Naive B cell (primary cell): ENCODE data around the gene HOXD9. TPM values are rescaled to one million over a fixed set of nuclear protein-coding genes. Genes with fewer than 3 reads are reported as not detected.
A peak's percentile ranks its signal among the peaks of the same experiment; 100 is the strongest.

Source experiments
- ATAC-seq, 2 donors: fragments of 150-1000 bp; cut with Tn5 transposase; 2 replicates each; pipeline ENCODE4 v1.10.0; 2021; ENCODE audit warnings: low read depth in 2 of 2, mild to moderate bottlenecking in 2 of 2, moderate library complexity in 2 of 2
- DNase-seq: peaks from one replicate; pipeline ENCODE4 v3.0.0; 2022
- H3K27ac Mint-ChIP-seq, 6 donors: one replicate each; pipeline ENCODE4 v1.8.0; 2020 to 2022; ENCODE audit warnings: mild to moderate bottlenecking in 6 of 6, mixed read lengths in 6 of 6, moderate library complexity in 5 of 6, inconsistent platforms in 2 of 6
- H3K27me3 Mint-ChIP-seq, 3 donors: one replicate each; pipeline ENCODE4 v1.8.0; 2021 to 2022; ENCODE audit warnings: mixed read lengths in 3 of 3, mild to moderate bottlenecking in 1 of 3
- H3K36me3 Mint-ChIP-seq, 2 donors: one replicate each; pipeline ENCODE4 v1.8.0; 2020 to 2022; ENCODE audit warnings: mixed read lengths in 2 of 2, inconsistent platforms in 1 of 2, mild to moderate bottlenecking in 1 of 2
- H3K4me1 Mint-ChIP-seq, 3 donors: one replicate each; pipeline ENCODE4 v1.8.0; 2020 to 2022; ENCODE audit warnings: mixed read lengths in 3 of 3, inconsistent platforms in 1 of 3, mild to moderate bottlenecking in 1 of 3, moderate library complexity in 1 of 3
- H3K4me3 Mint-ChIP-seq, 8 donors: one replicate each; pipeline ENCODE4 v1.8.0; 2020 to 2022; ENCODE audit warnings: mild to moderate bottlenecking in 8 of 8, mixed read lengths in 8 of 8, moderate library complexity in 8 of 8, inconsistent platforms in 2 of 8
- H3K9me3 Mint-ChIP-seq, 7 donors: one replicate each; pipeline ENCODE4 v1.8.0; 2020 to 2022; ENCODE audit warnings: mixed read lengths in 7 of 7, mild to moderate bottlenecking in 5 of 7, inconsistent platforms in 2 of 7, moderate library complexity in 1 of 7
- polyA plus RNA-seq, 6 donors: library from polyadenylated mRNA; unstranded; fragments of 300-500 nt; fragmentation: Illumina TruSeq; gene quantifications; one replicate each; pipeline ENCODE4 v1.2.3, GENCODE V29; 2021; ENCODE audit warnings: low read depth in 6 of 6

Gene HOXD9
- polyA plus RNA-seq, 6 donors from 2014 or later: not detected

DNA sequence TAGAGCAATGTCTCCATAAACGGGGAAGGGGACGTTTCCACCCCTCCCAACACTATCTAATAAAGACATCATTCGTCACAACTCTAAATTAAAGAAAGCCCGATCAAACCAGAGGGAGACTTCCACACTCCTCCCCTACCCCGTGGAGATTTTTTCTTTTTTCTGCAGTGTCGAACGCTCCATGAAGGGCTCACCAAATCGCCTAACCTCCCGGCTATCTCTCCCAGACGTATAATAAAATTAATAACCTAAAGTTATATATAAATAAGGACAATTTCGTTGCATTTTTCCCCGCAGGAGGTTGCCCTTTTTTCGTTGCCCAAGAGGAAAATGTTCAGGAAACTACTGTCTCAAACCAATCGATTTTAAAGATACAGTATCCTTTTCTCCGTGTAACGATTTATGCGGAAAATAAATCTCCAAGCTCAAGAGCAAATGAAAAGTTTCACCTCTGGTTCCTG, 41.1 kb upstream of the HOXD9 start:
- ATAC-seq (no peak), DNase-seq (no peak)
- H3K36me3 Mint-ChIP-seq: peaks cover 10 to 11% of the 10 kb centered on the region in 2 donors
- H3K4me1 Mint-ChIP-seq: peaks cover 7 to 17% (median 10%) of the 10 kb centered on the region in 3 donors
- peak overlapping the region in 5 of 8 donors; percentile 39 to 76 (median 69) for H3K4me3 Mint-ChIP-seq
- H3K27ac Mint-ChIP-seq: peak overlapping the region in 5 of 6 donors; percentile 14 to 96 (median 83)
- peaks cover 5 to 54% (median 39%) of the 10 kb centered on the region in 7 donors for H3K9me3 Mint-ChIP-seq
- peaks cover 61 to 72% (median 62%) of the 10 kb centered on the region in 3 donors for H3K27me3 Mint-ChIP-seq

DNA sequence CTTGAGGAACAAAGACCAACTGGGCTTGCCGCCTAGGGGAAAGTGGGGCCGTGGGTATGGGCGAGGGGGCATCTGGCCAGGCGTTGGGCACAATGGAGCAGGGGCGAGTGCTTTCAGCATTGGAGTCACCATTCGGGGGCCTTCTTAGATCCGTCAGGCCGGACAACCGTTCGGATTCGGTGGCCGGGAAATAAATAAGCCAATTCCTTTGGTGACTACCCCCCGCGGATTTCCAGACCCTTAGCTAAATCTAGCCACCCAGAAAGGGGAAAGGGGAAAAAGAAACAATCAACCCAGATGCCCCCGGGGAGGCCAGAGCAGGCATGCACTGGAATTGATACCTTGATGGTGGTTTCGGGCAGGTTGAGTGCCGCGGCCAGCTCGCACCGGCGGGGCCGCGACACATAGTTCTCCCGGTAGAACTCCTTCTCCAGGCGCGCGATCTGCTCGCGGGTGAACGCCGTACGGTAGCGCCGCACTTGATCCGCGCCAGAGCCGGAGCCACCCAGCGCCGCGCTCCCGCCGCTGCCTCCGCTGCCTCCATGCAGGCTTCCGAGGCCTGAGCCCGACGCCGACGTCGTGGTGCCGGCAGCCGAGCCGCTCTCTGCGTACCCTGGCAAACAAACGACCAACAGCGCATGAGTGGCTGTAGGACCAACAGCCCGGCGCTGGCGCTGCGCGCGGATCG, 40.5 kb upstream of the HOXD9 start:
- Mint-ChIP-seq H3K9me3 (peaks cover 5 to 56% (median 40%) of the 10 kb centered on the region in 7 donors), H3K36me3 (peaks cover 11 to 12% of the 10 kb centered on the region in 2 donors), H3K4me3 (peak overlapping the region in 6 of 8 donors; percentile 16 to 76 (median 70)), H3K4me1 (peaks cover 7 to 17% (median 14%) of the 10 kb centered on the region in 3 donors), H3K27me3 (peaks cover 61 to 73% (median 62%) of the 10 kb centered on the region in 3 donors), H3K27ac (peak overlapping the region in 4 of 6 donors; percentile 84 to 96 (median 92))
- ATAC-seq (no peak), DNase-seq (no peak)

DNA sequence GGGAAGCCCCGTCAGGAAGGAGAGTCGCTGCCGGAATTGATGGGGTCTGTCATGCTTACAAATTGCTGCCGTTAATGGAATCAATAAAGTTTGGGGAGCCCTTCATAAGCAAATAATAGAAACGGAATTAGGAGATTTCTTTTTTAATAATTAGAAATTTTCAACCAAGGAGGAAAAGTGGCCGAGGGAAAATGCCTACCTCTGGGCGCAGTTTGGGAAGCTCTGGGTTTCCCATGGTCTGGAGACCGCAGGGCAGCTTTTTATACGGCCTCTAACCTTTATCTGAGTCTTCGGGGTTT, 40.0 kb upstream of the HOXD9 start:
- Mint-ChIP-seq H3K9me3 (peaks cover 5 to 61% (median 40%) of the 10 kb centered on the region in 7 donors), H3K27ac (peak overlapping the region in 4 of 6 donors; percentile 16 to 96 (median 88)), H3K4me1 (peaks cover 7 to 17% (median 14%) of the 10 kb centered on the region in 3 donors), H3K36me3 (peaks cover 11 to 17% of the 10 kb centered on the region in 2 donors), H3K4me3 (peak overlapping the region in 4 of 8 donors; percentile 29 to 75 (median 70)), H3K27me3 (peaks cover 62 to 78% (median 64%) of the 10 kb centered on the region in 3 donors)
- no peak for ATAC-seq
- DNase-seq: no peak

DNA sequence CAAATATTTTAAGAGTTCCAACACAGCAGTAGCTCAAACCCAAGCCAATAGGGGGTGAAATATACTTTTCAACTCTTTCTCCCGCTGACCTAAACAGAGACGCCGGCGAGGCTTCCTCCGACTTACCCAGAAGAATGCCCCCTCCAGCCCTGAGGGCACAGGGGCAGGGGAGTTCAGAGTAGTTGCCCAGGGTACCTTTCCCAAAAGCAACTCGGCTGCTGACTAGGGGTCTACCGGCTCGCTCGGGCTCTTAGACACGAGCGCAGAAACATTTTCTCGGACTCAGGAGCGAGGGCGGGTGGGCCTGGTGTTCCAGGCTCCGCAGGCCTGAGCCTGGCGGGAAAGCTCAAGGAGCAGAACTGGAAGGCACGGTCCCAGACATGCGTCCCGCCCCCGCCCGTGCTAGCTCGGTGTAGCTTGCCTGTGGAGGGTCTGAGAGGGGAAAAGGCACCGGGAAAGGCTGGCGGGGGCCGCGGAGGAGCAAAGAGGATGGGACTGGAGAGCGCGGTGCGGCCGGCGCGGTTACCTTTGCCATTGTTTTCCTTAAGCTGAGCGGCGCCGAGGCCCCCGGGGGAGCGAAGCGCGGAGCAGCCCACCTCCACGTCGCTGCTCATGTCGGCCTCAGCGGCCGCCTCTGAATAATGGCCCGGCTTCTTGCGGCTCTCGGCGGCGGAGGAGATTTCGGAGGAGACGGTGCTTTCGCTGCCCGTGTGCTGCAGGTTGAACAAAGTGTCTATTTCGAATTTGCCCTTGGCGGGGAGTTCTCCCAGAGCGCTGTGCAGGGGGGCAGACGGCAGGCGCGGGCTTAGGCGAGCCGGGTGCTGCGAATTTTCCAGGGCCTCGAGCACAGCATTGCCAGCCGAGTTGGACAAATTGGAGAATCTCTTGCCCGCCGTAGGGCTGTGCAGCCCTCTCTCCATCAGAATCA, 39.4 kb upstream of the HOXD9 start:
- no peak for DNase-seq
- Mint-ChIP-seq H3K4me3 (peak overlapping the region in 5 of 8 donors; percentile 44 to 75 (median 67)), H3K27ac (peak overlapping the region in 4 of 6 donors; percentile 16 to 96 (median 88)), H3K4me1 (peaks cover 7 to 20% (median 16%) of the 10 kb centered on the region in 3 donors), H3K9me3 (peaks cover 5 to 61% (median 40%) of the 10 kb centered on the region in 7 donors), H3K27me3 (peaks cover 65 to 83% (median 65%) of the 10 kb centered on the region in 3 donors), H3K36me3 (peaks cover 11 to 17% of the 10 kb centered on the region in 2 donors)
- ATAC-seq: no peak

DNA sequence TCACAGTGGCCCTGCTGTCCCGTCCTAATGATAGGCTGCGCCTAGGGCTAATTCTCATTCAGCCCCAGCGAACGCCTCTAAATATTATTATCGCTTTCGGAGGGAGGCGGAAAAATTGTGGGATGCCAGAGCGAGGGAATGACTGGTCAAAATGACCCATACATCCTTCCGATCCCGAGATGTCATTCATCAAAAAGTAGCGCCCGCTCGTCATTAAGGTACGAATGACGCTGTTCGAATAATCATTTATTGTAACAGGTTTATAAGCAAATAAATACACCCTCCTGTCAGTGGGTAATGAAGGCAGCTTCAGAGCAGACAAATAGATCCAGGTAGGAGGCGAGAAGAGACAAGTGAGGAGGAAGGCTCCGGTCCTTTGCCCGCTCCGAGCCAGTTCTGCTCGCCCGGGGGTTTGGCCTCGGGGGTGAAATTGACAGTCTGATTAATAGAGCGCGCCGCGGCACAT, 38.7 kb upstream of the HOXD9 start, which contains the start of gene EVX2:
Gene EVX2, minus strand, starts transcription at position 167 of the 466 bp plus-strand sequence. CDS start 186 bp downstream, outside the sequence.
- Mint-ChIP-seq H3K9me3 (peaks cover 5 to 54% (median 36%) of the 10 kb centered on the region in 7 donors), H3K4me3 (peak within 1 kb of the TSS in 6 of 8 donors; percentile 24 to 75 (median 65)), H3K36me3 (peaks cover 6 to 17% of the 10 kb centered on the region in 2 donors), H3K4me1 (peaks cover 10 to 25% (median 21%) of the 10 kb centered on the region in 3 donors), H3K27me3 (peaks cover 64 to 83% (median 65%) of the 10 kb centered on the region in 3 donors), H3K27ac (peak within 1 kb of the TSS in 5 of 6 donors; percentile 49 to 98 (median 84))
- no peak for DNase-seq
- ATAC-seq: no peak

DNA sequence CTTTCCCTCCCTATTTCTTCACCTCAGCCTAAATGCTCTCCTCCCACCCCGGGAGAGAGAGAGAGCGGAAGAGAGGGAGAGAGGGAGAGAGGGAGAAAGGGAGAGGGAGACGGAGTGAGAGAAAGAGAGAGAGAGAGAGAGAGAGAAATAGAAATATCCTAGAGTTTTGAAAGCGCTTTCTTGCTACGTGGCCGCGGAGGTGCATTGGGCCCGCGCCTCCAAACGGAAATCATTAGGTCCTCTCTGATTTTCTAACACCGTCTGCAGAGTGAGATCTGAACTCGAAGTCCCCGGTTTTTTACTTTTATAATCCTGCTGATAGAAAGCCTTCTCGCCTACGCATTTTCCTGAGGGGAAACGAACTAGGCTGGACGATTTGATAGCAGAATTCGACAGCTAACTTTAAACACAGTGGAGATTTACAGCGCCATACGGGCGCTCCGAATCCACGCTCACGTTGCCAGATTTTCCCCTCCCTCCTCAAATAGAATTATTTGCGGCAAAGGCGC, 37.9 kb upstream of the HOXD9 start:
- peaks cover 0 to 45% (median 33%) of the 10 kb centered on the region in 7 donors for H3K9me3 Mint-ChIP-seq
- H3K36me3 Mint-ChIP-seq: peaks cover 4 to 10% of the 10 kb centered on the region in 2 donors
- H3K4me3 Mint-ChIP-seq: peak overlapping the region in 5 of 8 donors; percentile 10 to 72 (median 56)
- peak overlapping the region in 5 of 6 donors; percentile 49 to 98 (median 84) for H3K27ac Mint-ChIP-seq
- peaks cover 4 to 17% (median 15%) of the 10 kb centered on the region in 3 donors for H3K4me1 Mint-ChIP-seq
- peaks cover 61 to 83% (median 63%) of the 10 kb centered on the region in 3 donors for H3K27me3 Mint-ChIP-seq
- ATAC-seq (no peak), DNase-seq (no peak)

DNA sequence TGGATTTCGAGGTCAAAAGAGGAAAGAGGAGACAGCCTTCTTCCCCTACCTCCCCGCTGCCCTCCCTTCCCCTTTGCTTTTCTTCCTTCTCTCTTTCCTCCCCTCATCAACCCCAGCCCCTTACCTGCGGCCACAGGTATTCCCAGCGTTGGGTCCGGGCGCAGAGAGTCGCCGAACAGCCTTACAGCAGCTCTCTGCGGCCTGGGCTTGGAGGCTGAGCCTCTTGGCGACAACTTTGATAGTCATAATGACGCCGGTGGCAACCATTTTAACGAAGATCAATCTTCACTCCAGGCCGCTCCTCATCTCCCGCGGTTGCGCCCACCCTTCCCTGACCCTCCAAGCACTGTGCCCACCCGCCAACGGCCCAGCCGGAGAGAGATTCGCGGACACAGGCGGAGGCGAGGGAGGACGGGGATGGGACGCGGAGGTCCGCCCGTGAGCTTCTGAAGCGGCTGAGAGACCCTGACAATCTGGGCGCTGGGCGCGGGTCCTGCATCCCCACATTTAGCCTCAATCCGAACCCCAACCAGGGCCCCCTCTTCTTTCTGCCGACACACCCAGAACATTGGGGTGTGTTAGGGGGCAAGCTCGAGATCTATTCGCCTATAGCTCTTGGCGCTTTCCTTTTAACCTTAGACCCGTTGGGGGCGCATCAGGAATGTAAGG, 37.3 kb upstream of the HOXD9 start:
- peaks cover 3 to 17% (median 13%) of the 10 kb centered on the region in 3 donors for H3K4me1 Mint-ChIP-seq
- peaks cover 4 to 9% of the 10 kb centered on the region in 2 donors for H3K36me3 Mint-ChIP-seq
- peak overlapping the region in 4 of 6 donors; percentile 63 to 98 (median 90) for H3K27ac Mint-ChIP-seq
- peaks cover 65 to 86% (median 66%) of the 10 kb centered on the region in 3 donors for H3K27me3 Mint-ChIP-seq
- H3K4me3 Mint-ChIP-seq: peak overlapping the region in 3 of 8 donors; percentile 69 to 72 (median 70)
- ATAC-seq (no peak), DNase-seq (no peak)
- peaks cover 0 to 45% (median 33%) of the 10 kb centered on the region in 7 donors for H3K9me3 Mint-ChIP-seq

DNA sequence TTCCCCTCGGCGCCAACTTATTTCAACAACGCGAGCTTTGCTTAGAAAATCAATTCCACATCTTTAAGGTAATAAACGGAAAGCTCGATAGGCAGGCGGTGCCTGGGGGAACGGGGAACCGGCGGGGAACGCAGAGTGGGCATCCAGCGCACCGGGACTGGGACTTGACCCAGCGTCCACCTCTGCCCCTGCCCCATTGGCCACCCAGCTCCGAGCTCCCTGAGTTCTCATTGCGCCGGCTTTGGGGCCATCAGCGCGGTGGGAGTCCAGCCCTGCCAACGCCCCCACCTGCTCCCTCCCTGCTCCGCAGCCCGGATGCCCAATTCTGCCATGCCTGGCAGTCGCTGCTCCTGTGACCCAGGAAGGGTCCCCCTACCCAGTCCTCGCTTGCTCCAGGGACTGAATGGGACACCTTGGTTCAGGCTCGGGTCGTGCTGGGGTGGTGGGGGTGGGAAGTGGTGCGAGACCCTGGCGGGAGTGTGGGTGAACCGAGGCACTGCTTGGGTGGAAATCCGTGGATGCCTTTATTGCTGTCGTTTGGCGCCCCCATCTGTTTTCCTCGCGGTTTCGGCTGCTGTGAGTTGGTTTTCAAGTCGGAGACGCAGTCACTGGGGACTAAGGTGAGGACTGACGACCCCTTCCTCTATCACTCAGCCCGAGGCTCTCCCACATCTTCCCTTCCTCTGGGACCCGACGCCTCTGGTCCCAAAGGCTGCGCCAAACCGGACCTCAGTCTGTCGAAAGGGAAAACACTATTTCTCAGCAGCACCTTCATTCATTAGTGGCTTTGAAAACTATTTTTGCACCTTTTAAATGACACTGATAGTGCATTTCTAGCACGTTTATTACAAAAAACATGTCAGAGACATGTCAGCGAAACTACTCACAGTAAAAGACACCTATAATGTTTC, 36.4 kb upstream of the HOXD9 start:
- peak overlapping the region in 4 of 8 donors; percentile 30 to 79 (median 58) for H3K4me3 Mint-ChIP-seq
- H3K9me3 Mint-ChIP-seq: peaks cover 0 to 45% (median 32%) of the 10 kb centered on the region in 7 donors
- peaks cover 3 to 15% (median 13%) of the 10 kb centered on the region in 3 donors for H3K4me1 Mint-ChIP-seq
- no peak for DNase-seq
- ATAC-seq: no peak
- H3K27me3 Mint-ChIP-seq: peaks cover 71 to 88% (median 73%) of the 10 kb centered on the region in 3 donors
- peak overlapping the region in 3 of 6 donors; percentile 63 to 96 (median 90) for H3K27ac Mint-ChIP-seq
- peaks cover 4 to 13% of the 10 kb centered on the region in 2 donors for H3K36me3 Mint-ChIP-seq

DNA sequence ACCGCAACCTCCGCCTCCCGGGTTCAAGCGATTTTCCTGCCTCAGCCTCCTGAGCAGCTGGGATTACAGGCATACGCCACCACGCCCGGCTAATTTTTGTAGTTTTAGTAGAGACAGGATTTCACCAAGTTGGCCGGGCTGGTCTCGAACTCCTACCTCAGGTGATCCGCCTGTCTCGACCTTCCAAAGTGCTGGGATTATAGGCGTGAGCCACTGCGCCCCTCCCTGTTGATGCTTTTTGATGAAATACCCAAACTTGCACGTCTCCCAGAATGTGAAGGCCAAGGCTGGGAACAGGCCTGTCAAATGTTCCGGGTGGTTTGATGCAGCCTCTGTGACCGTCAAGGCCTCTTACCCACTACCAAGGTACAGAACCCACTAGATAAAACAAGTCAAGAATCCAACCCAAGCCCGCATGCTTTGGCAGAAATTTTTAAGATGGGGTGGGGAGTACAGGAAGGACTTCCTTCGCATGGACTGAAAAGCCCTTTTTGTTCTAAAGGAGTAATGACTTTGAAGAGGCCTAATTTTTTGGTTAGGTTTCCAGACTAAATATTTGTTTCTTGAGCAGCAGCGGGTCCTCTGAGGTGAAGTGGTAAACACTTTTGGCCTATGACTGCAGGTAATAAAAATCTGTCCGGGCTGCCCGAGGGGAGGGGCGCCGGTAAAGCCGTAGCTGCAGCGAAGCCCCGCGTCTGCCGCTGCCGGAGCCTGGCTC, 35.0 kb upstream of the HOXD9 start:
- Mint-ChIP-seq H3K27ac (peak overlapping the region in 3 of 6 donors; percentile 12 to 94 (median 90)), H3K36me3 (peaks cover 4 to 16% of the 10 kb centered on the region in 2 donors), H3K4me3 (peak overlapping the region in 5 of 8 donors; percentile 32 to 76 (median 67)), H3K4me1 (peaks cover 8 to 13% (median 12%) of the 10 kb centered on the region in 3 donors), H3K27me3 (peaks cover 72 to 93% (median 87%) of the 10 kb centered on the region in 3 donors), H3K9me3 (peaks cover 0 to 48% (median 35%) of the 10 kb centered on the region in 7 donors)
- no peak for ATAC-seq
- DNase-seq: no peak

DNA sequence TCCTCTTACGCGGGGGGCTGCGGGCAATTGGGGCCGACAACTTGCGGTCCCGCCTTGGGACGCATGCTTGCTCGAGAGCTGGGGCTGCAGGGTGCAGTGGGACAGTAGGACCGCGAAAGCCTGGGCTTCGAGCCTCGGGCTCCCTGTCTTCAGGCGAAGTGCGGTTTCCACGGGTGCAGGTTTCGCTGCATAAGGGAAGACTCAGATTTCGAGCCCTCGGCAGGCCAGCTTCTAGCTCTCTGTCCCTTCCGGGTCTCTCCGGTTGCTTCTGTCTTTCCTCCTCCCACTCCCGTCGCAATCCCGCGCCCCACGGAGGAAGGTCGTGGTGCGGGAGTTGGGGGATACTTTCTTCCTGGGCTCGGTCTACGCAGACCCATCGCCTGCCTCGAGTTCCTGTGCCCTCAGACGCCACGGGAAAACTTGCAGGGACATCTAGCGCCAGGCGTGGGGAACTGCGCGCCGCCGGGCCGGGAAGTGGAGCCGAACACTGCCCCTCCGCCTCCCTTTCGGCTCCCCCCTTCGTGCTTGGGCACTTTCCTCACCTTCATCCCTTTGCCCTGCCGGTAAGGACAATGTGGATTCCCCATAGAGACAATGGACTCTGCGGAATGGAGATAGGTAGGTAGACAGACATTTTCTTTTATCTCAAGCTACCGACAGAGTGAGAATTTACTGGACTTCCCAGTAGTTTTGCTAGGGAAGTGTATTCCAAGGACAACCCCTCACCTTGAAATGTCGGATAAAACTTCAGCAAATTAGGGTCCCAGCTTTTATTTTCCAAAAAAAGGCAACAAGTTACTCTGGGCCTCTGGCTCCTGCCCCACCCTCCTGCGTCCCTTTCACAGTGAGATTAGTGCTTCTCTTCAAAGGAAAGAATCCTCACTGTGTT, 34.2 kb upstream of the HOXD9 start:
- H3K9me3 Mint-ChIP-seq: peaks cover 0 to 43% (median 29%) of the 10 kb centered on the region in 7 donors

More for the DNA sequence above, 34.2 kb upstream of the HOXD9 start:
- peaks cover 11 to 13% (median 12%) of the 10 kb centered on the region in 3 donors for H3K4me1 Mint-ChIP-seq
- peak overlapping the region in 5 of 8 donors; percentile 34 to 67 (median 45) for H3K4me3 Mint-ChIP-seq
- peaks cover 4 to 16% of the 10 kb centered on the region in 2 donors for H3K36me3 Mint-ChIP-seq
- peak overlapping the region in 5 of 6 donors; percentile 12 to 94 (median 23) for H3K27ac Mint-ChIP-seq
- DNase-seq: no peak
- no peak for ATAC-seq
- peaks cover 68 to 91% (median 84%) of the 10 kb centered on the region in 3 donors for H3K27me3 Mint-ChIP-seq
